ENCODE data around the gene IL2RA. TPM values are rescaled to one million over a fixed set of nuclear protein-coding genes. Genes with fewer than 3 reads are reported as not detected.

IL2RA gene
- total and polyA plus RNA-seq, 9 of the 15 experiments (the other 6 are each of a cell fraction or from before 2014, with no cell fraction given), result 0.95 TPM; not detected in 8

- POLR2A ChIA-PET, result interaction anchor here (0.7 kb wide), 1 partner anchor 9 kb away, joined by 3 read pairs; no protein-coding TSS in a partner anchor
- Histone ChIP-seq H3K79me2 (ENCODE audit: control insufficient read depth, insufficient read depth, low read length) (no peaks in the 10 kb centered on the region), H3K4me2 (ENCODE audit: insufficient read depth, low read length) (no peak overlapping the region), H3K9me3 (replicated peaks; ENCODE audit: control insufficient read depth, insufficient read depth, low read depth, low read length) (no peaks in the 10 kb centered on the region), H3K4me1 (replicated peaks in 1 of 2; ENCODE audit: control insufficient read depth in 2 of 2, insufficient read depth in 2 of 2, low read length in 2 of 2) (0 out of 5 replicates have a peak, but pooled peaks cover 0 to 4% of the 10 kb centered on the region in 2 experiments), H3K9ac (ENCODE audit: insufficient read depth in 1 of 2, low read depth in 2 of 2, low read length in 2 of 2) (no peak overlapping the region), H3K27ac (ENCODE audit: extremely low read depth, low read depth, low read length) (no peak overlapping the region; the same call in 2 of the 3 replicates), H4K20me1 (replicated peaks; ENCODE audit: control insufficient read depth, insufficient read depth, low read length) (0 out of 2 replicates have a peak, but pooled peaks cover 4% of the 10 kb centered on the region), H3K9me1 (ENCODE audit: control insufficient read depth, insufficient read depth, low read length) (no peaks in the 10 kb centered on the region), H2AFZ (ENCODE audit: low read depth, low read length) (no peak overlapping the region), H3K36me3 (ENCODE audit: control insufficient read depth, insufficient read depth, low read length) (no peaks in the 10 kb centered on the region), H3K4me3 (no peak overlapping the region), H3K27me3 (ENCODE audit: control insufficient read depth in 2 of 2, insufficient read depth in 2 of 2, low read length in 2 of 2) (peaks cover 45 to 50% of the 10 kb centered on the region in 2 experiments)
- CTCF ChIA-PET (ENCODE audit: low intra/inter-chr PET ratio), result no interaction called here
- FAIRE-seq (no peak), DNase-seq (ENCODE audit: extremely low read depth in 1 of 4, low spot score in 3 of 4) (no peak), ATAC-seq (no peak)
- TF ChIP-seq HCFC1 (IDR thresholded peaks at IDR 0.05; ENCODE audit: low read depth, low read length) (no peak), FOXA3 (CRISPR knock-in tag; conservative IDR thresholded peaks at IDR 0.05 in 1 of 2, IDR thresholded peaks at IDR 0.05 in 1 of 2) (no peak), SP1 (CRISPR knock-in tag; IDR thresholded peaks at IDR 0.05) (no peak), ZBED1 (IDR thresholded peaks at IDR 0.05) (no peak), UBTF (IDR thresholded peaks at IDR 0.05; ENCODE audit: borderline replicate concordance in 1 of 2, low read depth in 2 of 2, low read length in 2 of 2) (no peak), EZH2 (IDR thresholded peaks at IDR 0.05; ENCODE audit: borderline replicate concordance, low read depth, low read length) (no peak), E2F3 (CRISPR knock-in tag; IDR thresholded peaks at IDR 0.05) (no peak), ZNF3 (CRISPR knock-in tag; IDR thresholded peaks at IDR 0.05) (no peak), SUPT5H (IDR thresholded peaks at IDR 0.05) (no peak), ARID2 (IDR thresholded peaks at IDR 0.05) (no peak), ZNF431 (CRISPR knock-in tag; IDR thresholded peaks at IDR 0.05) (no peak), ZFP36 (IDR thresholded peaks at IDR 0.05; ENCODE audit: low read depth, low read length, partially characterized antibody) (no peak), ETV6 (IDR thresholded peaks at IDR 0.05; ENCODE audit: borderline replicate concordance in 1 of 2, low read depth in 2 of 2, low read length in 1 of 2) (no peak), ETV6 (CRISPR knock-in tag; IDR thresholded peaks at IDR 0.05; ENCODE audit: borderline replicate concordance) (no peak), ZNF785 (CRISPR knock-in tag; IDR thresholded peaks at IDR 0.05) (no peak)
- WGBS (ENCODE audit: insufficient coverage, low coverage, missing lambda C conversion rate), result 4% methylated on average over 9 of the region's 10 CpGs
- intact Hi-C loops (cut with micrococcal nuclease) (no loop called here), in situ Hi-C loops (cut with MboI) (no loop called here)
- BruUV-seq (replicated peaks), result no TSS peak
These were observed 9.3 kb upstream of the IL2RA start for GRCh38 chr10:6071181-6072175.
